Upper lobe of left lung (tissue), 4 donors: ENCODE measurements around the gene ZNF423.

Experiments
- POLR2A ChIP-seq, 4 donors: fragments of 450-650 bp; IDR thresholded peaks; one replicate each; pipeline ENCODE4 v1.5.1; 2016 to 2017; ENCODE audit warnings: antibody characterized with exemption in 4 of 4, mild to moderate bottlenecking in 2 of 4
- TF ChIP-seq, protein P1 (sequence below), 6 experiments: fragments of 450-650 bp in 4 of 6; fragments of 200-600 bp in 2 of 6; sonication (generic) in 2 of 6; IDR thresholded peaks; one replicate each; pipeline ENCODE4 v1.5.1; 2016 to 2019; ENCODE audit warnings: antibody characterized with exemption in 6 of 6

DNA sequence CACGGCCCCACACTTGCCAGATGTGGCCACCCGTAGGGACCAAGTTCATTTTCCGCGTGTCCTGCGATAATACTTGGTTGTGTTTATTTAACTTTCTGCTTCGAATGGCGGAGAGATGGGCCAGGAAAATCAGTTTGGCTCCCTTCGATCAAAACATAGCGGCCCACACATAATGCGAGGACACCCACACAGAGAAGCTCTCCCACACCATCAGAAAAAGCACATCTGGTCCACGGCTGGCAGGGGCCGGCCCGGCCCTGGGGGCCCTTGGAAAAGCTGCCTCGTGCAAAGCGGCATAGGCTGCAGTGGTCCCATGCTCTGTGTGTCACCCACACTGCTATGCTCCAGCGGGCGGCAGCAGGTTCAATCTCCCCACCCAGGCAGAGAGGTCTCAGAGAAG is 46.9 kb downstream of the ZNF423 start:
- TF ChIP-seq, protein P1, sequence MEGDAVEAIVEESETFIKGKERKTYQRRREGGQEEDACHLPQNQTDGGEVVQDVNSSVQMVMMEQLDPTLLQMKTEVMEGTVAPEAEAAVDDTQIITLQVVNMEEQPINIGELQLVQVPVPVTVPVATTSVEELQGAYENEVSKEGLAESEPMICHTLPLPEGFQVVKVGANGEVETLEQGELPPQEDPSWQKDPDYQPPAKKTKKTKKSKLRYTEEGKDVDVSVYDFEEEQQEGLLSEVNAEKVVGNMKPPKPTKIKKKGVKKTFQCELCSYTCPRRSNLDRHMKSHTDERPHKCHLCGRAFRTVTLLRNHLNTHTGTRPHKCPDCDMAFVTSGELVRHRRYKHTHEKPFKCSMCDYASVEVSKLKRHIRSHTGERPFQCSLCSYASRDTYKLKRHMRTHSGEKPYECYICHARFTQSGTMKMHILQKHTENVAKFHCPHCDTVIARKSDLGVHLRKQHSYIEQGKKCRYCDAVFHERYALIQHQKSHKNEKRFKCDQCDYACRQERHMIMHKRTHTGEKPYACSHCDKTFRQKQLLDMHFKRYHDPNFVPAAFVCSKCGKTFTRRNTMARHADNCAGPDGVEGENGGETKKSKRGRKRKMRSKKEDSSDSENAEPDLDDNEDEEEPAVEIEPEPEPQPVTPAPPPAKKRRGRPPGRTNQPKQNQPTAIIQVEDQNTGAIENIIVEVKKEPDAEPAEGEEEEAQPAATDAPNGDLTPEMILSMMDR (IDR thresholded peaks at IDR 0.05): no peak
- TF ChIP-seq POLR2A (IDR thresholded peaks at IDR 0.05): no peak
